AG10803 (cell line): ENCODE data around the gene FAM89B.
"Not testable (repeated sequence)": the region's sequence is repeated elsewhere in the genome, so short reads cannot be mapped to it uniquely, and the experiment has no call there.

Source experiments
- DNase-seq: peaks from one replicate; pipeline ENCODE4 v3.0.0; 2010; ENCODE audit warnings: low read depth
- H3K4me3 ChIP-seq: 2 replicates; pipeline ENCODE4 v1.5.1; 2011; ENCODE audit warnings: mild to moderate bottlenecking, low read length, control low read depth
- TF ChIP-seq, protein P1 (sequence below): conservative IDR thresholded peaks from 2 replicates; pipeline ENCODE4 v1.5.1; 2011; ENCODE audit warnings: mild to moderate bottlenecking, low read length, control low read depth, inconsistent platforms

Gene FAM89B

DNA sequence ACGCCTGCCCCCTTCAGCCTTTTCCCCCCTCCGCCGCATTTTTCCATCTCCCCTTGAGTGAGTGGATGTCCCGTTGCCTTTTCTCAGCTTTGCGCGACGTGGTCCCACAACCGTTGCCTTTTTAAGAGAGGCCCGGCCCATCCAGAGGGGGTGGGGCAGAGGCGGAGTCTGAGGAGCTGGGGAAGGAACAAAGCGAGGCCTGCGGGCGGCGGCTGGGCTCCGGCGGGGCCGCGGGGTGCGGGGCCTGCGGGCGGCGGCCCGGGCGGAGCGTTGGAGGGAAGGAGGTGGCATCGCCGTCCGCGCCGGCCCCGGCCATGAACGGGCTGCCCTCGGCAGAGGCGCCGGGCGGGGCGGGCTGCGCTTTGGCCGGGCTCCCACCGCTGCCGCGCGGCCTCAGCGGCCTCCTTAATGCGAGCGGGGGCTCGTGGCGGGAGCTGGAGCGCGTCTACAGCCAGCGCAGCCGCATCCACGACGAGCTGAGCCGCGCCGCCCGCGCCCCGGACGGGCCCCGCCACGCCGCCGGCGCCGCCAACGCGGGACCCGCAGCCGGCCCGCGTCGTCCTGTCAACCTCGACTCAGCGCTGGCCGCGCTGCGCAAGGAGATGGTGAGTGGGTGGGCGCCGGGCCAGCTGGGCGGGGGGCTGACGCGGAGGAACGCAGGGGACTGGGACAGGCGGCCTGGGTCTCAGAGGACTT is at the start of gene FAM89B:
Gene FAM89B (plus strand): TSS at position 183 of the 696 bp plus-strand sequence. CDS start 132 bp downstream, at position 315.
- DNase-seq = peak; percentile 80
- TF ChIP-seq, protein P1, sequence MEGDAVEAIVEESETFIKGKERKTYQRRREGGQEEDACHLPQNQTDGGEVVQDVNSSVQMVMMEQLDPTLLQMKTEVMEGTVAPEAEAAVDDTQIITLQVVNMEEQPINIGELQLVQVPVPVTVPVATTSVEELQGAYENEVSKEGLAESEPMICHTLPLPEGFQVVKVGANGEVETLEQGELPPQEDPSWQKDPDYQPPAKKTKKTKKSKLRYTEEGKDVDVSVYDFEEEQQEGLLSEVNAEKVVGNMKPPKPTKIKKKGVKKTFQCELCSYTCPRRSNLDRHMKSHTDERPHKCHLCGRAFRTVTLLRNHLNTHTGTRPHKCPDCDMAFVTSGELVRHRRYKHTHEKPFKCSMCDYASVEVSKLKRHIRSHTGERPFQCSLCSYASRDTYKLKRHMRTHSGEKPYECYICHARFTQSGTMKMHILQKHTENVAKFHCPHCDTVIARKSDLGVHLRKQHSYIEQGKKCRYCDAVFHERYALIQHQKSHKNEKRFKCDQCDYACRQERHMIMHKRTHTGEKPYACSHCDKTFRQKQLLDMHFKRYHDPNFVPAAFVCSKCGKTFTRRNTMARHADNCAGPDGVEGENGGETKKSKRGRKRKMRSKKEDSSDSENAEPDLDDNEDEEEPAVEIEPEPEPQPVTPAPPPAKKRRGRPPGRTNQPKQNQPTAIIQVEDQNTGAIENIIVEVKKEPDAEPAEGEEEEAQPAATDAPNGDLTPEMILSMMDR = no peak
- peak within 1 kb of the TSS; percentile 96 for H3K4me3 ChIP-seq

DNA sequence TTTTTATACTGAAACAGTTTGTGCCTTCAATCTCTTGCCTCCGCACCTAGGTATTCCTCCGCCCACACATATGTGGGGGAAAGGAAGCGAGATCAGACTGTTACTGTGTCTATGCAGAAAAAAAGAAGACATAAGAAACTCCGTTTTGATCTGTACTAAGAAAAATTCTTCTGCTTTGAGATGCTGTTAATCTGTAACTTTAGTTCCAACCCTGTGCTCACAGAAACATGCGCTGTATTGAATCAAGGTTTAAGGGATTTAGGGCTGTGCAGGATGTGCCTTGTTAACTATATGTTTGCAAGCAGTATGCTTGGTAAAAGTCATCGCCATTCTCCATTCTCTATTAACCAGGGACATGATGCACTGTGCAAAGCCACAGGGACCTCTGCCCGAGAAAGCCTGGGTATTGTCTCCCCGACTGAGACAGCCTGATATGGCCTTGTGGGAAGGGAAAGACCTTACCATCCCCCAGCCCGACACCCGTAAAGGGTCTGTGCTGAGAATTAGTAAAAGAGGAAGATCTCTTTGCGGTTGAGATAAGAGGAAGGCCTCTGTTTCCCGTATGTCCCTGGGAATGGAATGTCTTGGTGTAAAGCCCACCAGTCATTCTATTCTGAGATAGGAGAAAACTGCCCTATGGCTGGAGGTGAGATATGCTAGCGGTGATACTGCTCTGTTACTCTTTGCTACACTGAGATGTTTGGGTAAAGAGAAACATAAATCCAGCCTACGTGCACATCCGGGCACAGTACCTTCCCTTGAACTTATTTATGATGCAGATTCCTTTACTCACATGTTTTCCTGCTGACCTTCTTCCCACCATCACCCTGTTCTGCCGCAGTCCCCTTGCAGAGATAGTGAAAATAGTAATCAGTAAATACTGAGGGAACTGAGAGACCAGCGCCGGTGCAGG is 49.4 kb upstream of the FAM89B start:
- H3K4me3 ChIP-seq, DNase-seq: not testable (repeated sequence)

DNA sequence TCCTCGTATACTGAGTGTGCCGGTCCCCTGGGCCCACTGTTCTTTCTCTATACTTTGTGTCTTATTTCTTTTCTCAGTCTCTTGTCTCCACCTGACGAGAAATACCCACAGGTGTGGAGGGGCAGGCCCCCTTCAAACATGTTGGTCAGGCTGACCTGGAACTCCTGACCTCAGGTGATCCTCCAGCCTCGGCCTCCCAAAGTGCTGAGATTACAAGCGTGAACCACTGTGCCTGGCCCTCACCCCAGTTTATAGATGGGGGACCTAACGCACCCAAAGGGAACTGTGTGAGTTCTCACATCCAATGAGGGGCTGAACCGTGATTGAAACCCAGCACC is 48.7 kb upstream of the FAM89B start:
- not testable (repeated sequence) for H3K4me3 ChIP-seq, DNase-seq

DNA sequence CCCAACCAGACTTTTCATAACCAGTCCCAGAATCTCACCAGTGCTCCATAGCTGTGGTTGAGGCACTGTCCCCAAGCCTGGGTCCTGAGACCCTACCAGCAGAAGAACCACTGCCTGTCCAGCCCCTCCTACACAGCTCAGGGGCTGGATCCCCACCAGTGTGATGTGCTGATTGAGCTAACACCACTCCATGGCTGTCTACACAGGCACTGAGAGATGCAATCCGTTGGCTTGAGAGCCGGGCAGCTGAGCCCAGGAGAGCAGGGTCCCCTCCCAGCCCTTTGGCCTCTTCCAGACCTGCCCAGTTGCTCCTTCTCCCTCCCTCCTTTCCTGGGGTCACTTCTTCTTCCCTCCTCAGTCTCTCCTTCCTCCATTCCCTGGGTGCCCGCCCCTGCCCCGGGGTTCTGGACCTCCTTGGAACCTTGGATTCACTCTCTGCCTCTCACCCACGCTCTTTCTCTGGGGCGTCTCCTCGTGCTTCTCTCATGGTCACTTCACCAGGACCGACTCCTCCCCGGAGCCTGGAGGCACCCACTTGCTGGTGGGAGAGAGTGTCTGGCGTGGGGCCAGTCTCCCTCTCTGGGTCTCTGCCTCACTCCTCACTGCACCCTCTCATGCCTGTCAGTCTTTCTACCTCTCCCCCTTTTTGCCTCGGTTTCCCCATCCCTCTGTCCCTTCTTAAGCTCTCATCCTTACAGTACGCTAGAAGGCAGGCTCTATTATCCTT is 48.2 kb upstream of the FAM89B start:
- TF ChIP-seq, protein P1 = no peak
- peak overlapping the region; percentile 46 for H3K4me3 ChIP-seq
- no peak for DNase-seq

DNA sequence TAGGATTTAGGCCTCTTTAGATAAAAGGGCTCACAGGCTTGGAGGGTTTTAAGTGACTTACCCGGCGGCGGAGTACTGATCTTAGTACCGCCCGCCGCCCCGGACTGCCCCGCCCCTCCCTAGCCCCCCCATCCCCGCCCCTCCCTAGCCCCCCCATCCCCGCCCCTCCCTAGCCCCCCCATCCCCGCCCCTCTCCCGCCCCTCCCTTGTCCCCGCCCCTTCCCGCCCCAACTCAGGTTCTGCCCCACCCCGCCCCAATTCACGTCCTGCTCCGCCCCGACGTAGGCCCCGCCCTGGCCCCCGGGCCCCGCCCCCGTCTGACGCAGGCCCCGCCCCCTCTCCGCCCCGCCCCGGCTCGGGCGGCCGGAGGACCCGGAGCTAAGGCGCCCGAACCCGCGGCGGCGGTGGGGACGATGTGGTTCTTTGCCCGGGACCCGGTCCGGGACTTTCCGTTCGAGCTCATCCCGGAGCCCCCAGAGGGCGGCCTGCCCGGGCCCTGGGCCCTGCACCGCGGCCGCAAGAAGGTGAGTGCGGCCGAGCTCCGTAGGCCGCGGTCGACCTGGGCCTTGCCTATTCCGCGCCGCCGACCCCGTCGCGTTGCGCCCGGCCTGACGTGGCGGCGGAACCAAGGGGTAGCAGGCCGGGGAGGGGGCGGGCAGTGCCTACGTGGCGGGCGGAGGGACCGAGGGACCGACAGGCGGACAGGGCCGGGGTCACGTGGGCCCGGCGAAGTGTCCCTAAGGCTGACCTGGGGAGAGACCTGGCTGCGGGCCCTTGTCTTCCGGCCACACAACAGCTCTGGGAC is 47.4 kb upstream of the FAM89B start, which contains the start of gene SCYL1:
Gene SCYL1 (plus strand): TSS at position 343 of the 805 bp plus-strand sequence. CDS start 71 bp downstream, at position 414.
- H3K4me3 ChIP-seq = peak within 1 kb of the TSS; percentile 90
- peak; percentile 78 for DNase-seq
- TF ChIP-seq, protein P1 = no peak

DNA sequence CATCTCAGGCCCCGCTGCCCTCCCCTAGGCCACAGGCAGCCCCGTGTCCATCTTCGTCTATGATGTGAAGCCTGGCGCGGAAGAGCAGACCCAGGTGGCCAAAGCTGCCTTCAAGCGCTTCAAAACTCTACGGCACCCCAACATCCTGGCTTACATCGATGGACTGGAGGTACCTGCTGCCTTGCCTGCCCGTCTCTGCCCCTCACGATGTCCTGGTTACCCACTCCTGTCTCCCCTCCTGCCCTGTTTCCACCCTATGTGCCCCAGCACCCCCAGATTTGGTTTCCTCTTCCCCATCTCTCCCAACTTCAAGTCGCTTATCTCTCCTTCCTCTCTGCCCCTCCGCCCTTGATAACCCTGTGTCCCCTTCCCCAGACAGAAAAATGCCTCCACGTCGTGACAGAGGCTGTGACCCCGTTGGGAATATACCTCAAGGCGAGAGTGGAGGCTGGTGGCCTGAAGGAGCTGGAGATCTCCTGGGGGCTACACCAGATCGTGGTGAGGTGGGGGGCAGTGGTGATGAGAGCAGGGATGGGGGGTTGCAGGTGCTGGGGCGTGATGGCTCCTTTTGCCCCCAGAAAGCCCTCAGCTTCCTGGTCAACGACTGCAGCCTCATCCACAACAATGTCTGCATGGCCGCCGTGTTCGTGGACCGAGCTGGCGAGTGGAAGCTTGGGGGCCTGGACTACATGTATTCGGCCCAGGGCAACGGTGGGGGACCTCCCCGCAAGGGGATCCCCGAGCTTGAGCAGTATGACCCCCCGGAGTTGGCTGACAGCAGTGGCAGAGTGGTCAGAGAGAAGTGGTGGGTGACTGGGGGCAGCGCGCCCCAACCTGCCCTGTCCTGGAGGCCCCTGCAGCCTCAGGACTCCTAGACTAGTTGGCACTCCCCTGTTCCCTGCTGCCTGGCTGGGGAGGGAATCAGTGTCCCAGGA is 46.5 kb upstream of the FAM89B start:
- no peak for DNase-seq
- peak overlapping the region; percentile 90 for H3K4me3 ChIP-seq
- TF ChIP-seq, protein P1 = no peak

DNA sequence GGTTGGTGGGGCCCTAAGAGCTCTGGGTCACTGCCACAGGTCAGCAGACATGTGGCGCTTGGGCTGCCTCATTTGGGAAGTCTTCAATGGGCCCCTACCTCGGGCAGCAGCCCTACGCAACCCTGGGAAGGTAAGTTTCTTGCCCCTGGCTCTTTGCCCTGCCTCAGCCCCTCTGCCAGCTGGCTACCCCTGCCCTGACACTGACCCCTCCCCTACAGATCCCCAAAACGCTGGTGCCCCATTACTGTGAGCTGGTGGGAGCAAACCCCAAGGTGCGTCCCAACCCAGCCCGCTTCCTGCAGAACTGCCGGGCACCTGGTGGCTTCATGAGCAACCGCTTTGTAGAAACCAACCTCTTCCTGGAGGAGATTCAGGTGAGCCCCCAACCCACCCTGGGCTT is 45.6 kb upstream of the FAM89B start:
- DNase-seq = no peak
- 0 out of 2 replicates have a peak overlapping the region, but pooled peaks have one; percentile 5 for H3K4me3 ChIP-seq
- TF ChIP-seq, protein P1 = no peak
